ENCODE measurements around the gene CILP2.
A peak's percentile ranks its signal among the peaks of the same experiment; 100 is the strongest.

GRCh38 chr19:19531951-19532805 lies 5.9 kb upstream of the CILP2 start:
- TF ChIP-seq CTCF (IDR thresholded peaks at IDR 0.05; ENCODE audit: borderline replicate concordance, extremely low read depth, low read length, poor library complexity, severe bottlenecking), result peak; percentile 96
- TF ChIP-seq EZH2 (IDR thresholded peaks at IDR 0.05; ENCODE audit: borderline replicate concordance, low read depth, low read length, severe bottlenecking), result no peak

Measured in DND-41 (cell line).